H1 (cell line): ENCODE measurements around the gene ZNF77. TPM values are rescaled to one million over a fixed set of nuclear protein-coding genes. Genes with fewer than 3 reads are reported as not detected.

ENCODE experiments used
- CHD7 ChIP-seq: fragments of 300-600 bp; sonication (generic); IDR thresholded peaks from 2 replicates; pipeline ENCODE4 v1.7.1; 2012; ENCODE audit warnings: low read length, moderate library complexity, mild to moderate bottlenecking, inconsistent platforms; ENCODE audit not compliant: insufficient replicate concordance
- polyA plus RNA-seq, 7 experiments: library from polyadenylated mRNA; depleted of rRNA in 3 of 7; stranded (reverse) in 5 of 7; unstranded in 2 of 7; fragments of >200 nt in 5 of 7; fragments of 200-250 nt in 2 of 7; gene quantifications; 1 replicate in 5 of 7; 2 replicates in 1 of 7; 4 replicates in 1 of 7; pipeline versions ENCODE4 v1.2.1 to v1.2.3, GENCODE V29; 2011 to 2013; ENCODE audit warnings: missing spikeins in 2 of 7, mixed read lengths in 2 of 7
- total RNA-seq: library from RNA; stranded (reverse); fragmentation: NEBNext Ultra II Directional; extraction: Animal tissue kit (Norgen Biotek cat#: 25700); gene quantifications from 2 replicates; pipeline ENCODE4 v1.2.1, GENCODE V29; 2021

ZNF77 gene
- total and polyA plus RNA-seq, 2 of the 8 experiments (the other 6 are each of a cell fraction or from before 2014, with no cell fraction given): 2.9 to 4.7 TPM

GRCh38 chr19:2942928-2943640 lies 1.7 kb downstream of the ZNF77 start (continued):
- TF ChIP-seq CHD7: no peak
